Inflammatory macrophage (primary cell): Measurements from ENCODE around the gene RAD23A.
A peak's percentile ranks its signal among the peaks of the same experiment; 100 is the strongest.
"Not testable (repeated sequence)": the region's sequence is repeated elsewhere in the genome, so short reads cannot be mapped to it uniquely, and the experiment has no call there.

Source experiments
- DNase-seq, 2 donors: peaks; one replicate each; pipeline ENCODE4 v3.0.0-alpha.2; 2020 to 2022

The RAD23A gene

GRCh38 chr19:12955996-12956395 is 10.3 kb downstream of the RAD23A start:
- DNase-seq = no peak

GRCh38 chr19:12956446-12957388 is 11.1 kb downstream of the RAD23A start, which contains the start of gene GADD45GIP1:
Gene GADD45GIP1, minus strand, starts transcription at chr19:12957223. Its CDS starts 11 bp downstream, at chr19:12957212.
- DNase-seq = peak; percentile 72 to 83

GRCh38 chr19:12957389-12957952 is 11.8 kb downstream of the RAD23A start:
- DNase-seq = not testable (repeated sequence)

- DNase-seq = no peak
Observed at GRCh38 chr19:12959481-12959880, 13.8 kb downstream of the RAD23A start.

GRCh38 chr19:12965017-12965811 is 19.6 kb downstream of the RAD23A start:
- peak; percentile 76 to 80 for DNase-seq

- no peak for DNase-seq
Observed at GRCh38 chr19:12965812-12966135, 20.1 kb downstream of the RAD23A start.

GRCh38 chr19:12967907-12968306 is 22.2 kb downstream of the RAD23A start:
- DNase-seq = no peak

GRCh38 chr19:12969292-12969988 is 23.8 kb downstream of the RAD23A start, which contains the start of gene DAND5:
Gene DAND5, plus strand, starts transcription at chr19:12969576. Its CDS starts 85 bp downstream, at chr19:12969661.
- no peak for DNase-seq

GRCh38 chr19:12970070-12970820 is 24.6 kb downstream of the RAD23A start:
- DNase-seq = no peak

GRCh38 chr19:12973236-12973635 is 27.6 kb downstream of the RAD23A start:
- no peak for DNase-seq

- no peak for DNase-seq
Observed at GRCh38 chr19:12974301-12975220, 28.9 kb downstream of the RAD23A start.

- DNase-seq = no peak
Observed at GRCh38 chr19:12975221-12975741, 29.6 kb downstream of the RAD23A start.

- DNase-seq = not testable (repeated sequence)
Observed at GRCh38 chr19:12976109-12976508, 30.4 kb downstream of the RAD23A start.

GRCh38 chr19:12979974-12980373 is 34.3 kb downstream of the RAD23A start:
- DNase-seq = no peak

GRCh38 chr19:12982648-12983047 is 37.0 kb downstream of the RAD23A start:
- no peak for DNase-seq

GRCh38 chr19:12983091-12983490 is 37.4 kb downstream of the RAD23A start:
- no peak for DNase-seq

GRCh38 chr19:12983542-12984142 is 38.0 kb downstream of the RAD23A start:
- peak; percentile 70 to 72 for DNase-seq

- no peak for DNase-seq
Observed at GRCh38 chr19:12984143-12984627, 38.5 kb downstream of the RAD23A start.

- DNase-seq = no peak
Observed at GRCh38 chr19:12984683-12985048, 39.0 kb downstream of the RAD23A start.
